Motor neuron (in vitro differentiated cells): ENCODE results near the gene UGT1A4. TPM values are rescaled to one million over a fixed set of nuclear protein-coding genes. Genes with fewer than 3 reads are reported as not detected.
"Not testable (repeated sequence)": the region's sequence is repeated elsewhere in the genome, so short reads cannot be mapped to it uniquely, and the experiment has no call there.

ENCODE experiments used
- ATAC-seq, 8 experiments: fragments of 200-7000 bp; cut with Tn5 transposase; replicated peaks in 6 of 8; 2 replicates each; pipeline ENCODE4 v1.8.0; 2021; ENCODE audit warnings: mild to moderate bottlenecking in 8 of 8, moderate library complexity in 8 of 8
- H3K27ac ChIP-seq, 2 donors: fragments of 250-450 bp; sonication (Bioruptor Pico); 2 replicates each; pipeline ENCODE4 v1.9.0; 2021; ENCODE audit warnings: antibody characterized with exemption in 2 of 2, mild to moderate bottlenecking in 2 of 2, moderate library complexity in 1 of 2
- H3K4me1 ChIP-seq, 2 donors: fragments of 250-450 bp; sonication (Bioruptor Pico); replicated peaks in 1 of 2; 2 replicates each; pipeline ENCODE4 v1.6.1; 2021; ENCODE audit warnings: antibody characterized with exemption in 2 of 2, mild to moderate bottlenecking in 2 of 2, moderate library complexity in 1 of 2
- H3K4me3 ChIP-seq, 5 donors: fragments of 250-450 bp; sonication (Bioruptor Pico); 2 replicates each; pipeline ENCODE4 v1.9.0; 2021; ENCODE audit warnings: antibody characterized with exemption in 5 of 5, mild to moderate bottlenecking in 5 of 5, moderate library complexity in 4 of 5
- WGBS, 10 experiments: fragments of 450-650 bp; shearing (Covaris generic); methylation state at CpG; one replicate each; pipeline ENCODE4 v1.0.0; 2022; 5-methylcytosine and 5-hydroxymethylcytosine counted together
- in situ Hi-C, 9 experiments: fragments of 400-800 bp; cut with MboI; loops; one replicate each; pipeline ENCODE4 v1.15.0; 2021; ENCODE audit warnings: low sequenced_read_pairs in 9 of 9, low pct_unique_long_range_greater_than_20kb in 2 of 9; ENCODE audit not compliant: unreplicated experiment in 9 of 9
- total RNA-seq, 8 experiments: library from RNA; unstranded; fragments of 300-600 nt; gene quantifications; 2 replicates each; pipeline versions ENCODE4 v1.2.3 to v1.2.4, GENCODE V29; 2022

The UGT1A4 gene
- total RNA-seq, 8 experiments from 2014 or later, result 0.08 to 2.3 (median 0.24) TPM; not detected in 4

DNA sequence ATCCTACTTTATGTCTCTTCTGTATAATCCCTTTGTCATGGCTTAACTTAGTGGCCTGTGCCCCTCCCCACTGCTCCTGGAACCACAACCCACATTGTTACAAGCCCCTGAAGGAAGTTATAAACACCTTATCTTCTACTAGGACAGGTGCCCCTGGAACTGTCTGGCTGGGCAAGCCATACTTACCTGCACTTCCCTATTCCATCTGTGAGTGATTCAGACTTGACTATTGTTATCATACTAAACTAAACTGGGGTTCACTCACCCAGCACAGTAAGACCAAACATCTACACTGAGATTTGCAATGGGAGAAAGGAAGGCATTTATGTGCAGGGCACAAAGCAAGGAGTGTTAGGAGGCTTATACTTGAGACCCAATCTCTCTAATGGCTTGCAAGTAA lies 29.5 kb upstream of the UGT1A4 start:
- no peak overlapping the region for H3K4me3 ChIP-seq
- peaks cover 4% of the 10 kb centered on the region in 2 donors for H3K4me1 ChIP-seq
- ATAC-seq, result no peak
- in situ Hi-C loops, result no loop called here
- H3K27ac ChIP-seq, result no peak overlapping the region

DNA sequence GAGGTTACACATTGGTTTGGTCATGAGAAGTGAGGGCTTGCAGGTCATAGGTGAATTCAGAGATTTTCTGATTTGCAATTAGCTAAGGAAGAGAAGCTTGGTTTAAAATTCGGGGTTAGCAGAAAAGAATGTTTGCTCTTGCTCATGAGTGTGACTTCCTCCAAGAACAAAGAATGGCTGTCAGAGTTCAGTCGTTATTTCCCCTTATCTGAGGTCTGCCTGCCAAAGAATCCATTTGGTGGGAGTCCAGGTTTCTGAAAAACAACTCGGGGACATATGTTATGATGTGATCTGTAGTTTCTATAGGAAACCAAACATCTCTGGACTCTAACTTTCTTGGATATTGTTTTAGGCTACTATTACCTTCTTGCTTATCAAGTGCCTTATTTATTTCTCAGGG lies 29.0 kb upstream of the UGT1A4 start:
- peaks cover 4% of the 10 kb centered on the region in 2 donors for H3K4me1 ChIP-seq
- 14 to 71% (median 56%) methylated on average over 1 to 3 of the region's 3 CpGs; no CpG with 5 or more reads in 2 of the 10 experiments for WGBS, 10 experiments
- no peak overlapping the region for H3K27ac ChIP-seq
- ATAC-seq, result no peak
- no peak overlapping the region for H3K4me3 ChIP-seq
- in situ Hi-C loops, result no loop called here

GRCh38 chr2:233690444-233690843 lies 28.1 kb upstream of the UGT1A4 start:
- peaks cover 4% of the 10 kb centered on the region in 2 donors for H3K4me1 ChIP-seq
- no peak for ATAC-seq
- no peak overlapping the region for H3K4me3 ChIP-seq
- WGBS, 10 experiments, result 14 to 100% (median 92%) methylated on average over 2 to 3 of the region's 4 CpGs; no CpG with 5 or more reads in 7 of the 10 experiments
- H3K27ac ChIP-seq, result no peak overlapping the region
- in situ Hi-C loops, result no loop called here

DNA sequence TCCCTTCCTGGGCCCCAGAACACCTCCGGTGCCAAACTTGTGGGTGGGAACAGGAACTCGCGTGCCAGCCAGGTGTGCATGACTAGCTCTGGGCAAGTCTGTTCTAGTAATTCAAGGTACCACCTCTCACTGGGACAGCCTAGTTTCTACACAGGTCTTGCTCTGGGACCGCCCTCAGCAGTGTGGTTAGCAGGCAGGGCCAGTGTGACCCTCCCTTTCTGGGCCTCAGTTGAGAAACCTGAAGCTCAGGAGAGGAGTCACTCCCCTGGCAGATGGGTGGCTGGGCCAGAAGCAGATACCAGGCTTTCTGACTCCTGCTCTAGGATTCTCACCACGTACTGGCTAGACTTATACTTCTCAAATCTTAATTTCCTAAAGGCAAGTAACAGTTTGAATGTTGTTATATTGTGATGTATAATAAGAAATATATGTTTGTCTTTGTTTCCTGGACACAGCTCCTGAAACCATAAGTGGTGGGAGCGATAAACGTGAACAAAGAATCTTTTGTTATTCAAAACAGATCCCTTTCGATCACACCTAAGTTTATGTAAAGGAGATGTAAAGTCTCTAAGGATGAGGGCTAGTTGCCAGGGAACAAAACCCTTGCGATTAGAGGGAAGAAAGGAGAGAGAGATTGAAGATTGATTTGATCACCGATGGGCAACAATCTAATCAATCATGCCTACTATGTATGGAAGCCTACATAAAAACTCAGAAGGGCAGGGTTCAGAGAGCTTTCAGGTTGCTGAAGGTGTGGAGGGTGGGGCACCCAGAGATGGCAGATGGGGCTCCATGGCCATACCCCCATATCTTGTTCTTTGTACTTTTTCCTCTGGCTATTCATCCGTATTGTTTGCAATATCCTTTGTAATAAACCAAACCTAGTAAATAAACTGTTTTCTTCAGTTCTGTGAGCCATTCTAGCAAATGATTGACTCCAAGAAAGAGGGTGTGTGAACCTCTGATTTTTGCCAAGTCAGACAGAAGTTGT lies 26.8 kb upstream of the UGT1A4 start:
- peak in 2 of 8 experiments; percentile 20 to 46 for ATAC-seq
- Histone ChIP-seq H3K27ac (no peak overlapping the region), H3K4me3 (no peak overlapping the region), H3K4me1 (peaks cover 4% of the 10 kb centered on the region in 2 donors)
- WGBS, 10 experiments, result 32 to 83% (median 67%) methylated on average over 2 to 7 of the region's 11 CpGs
- in situ Hi-C loops, result no loop called here

DNA sequence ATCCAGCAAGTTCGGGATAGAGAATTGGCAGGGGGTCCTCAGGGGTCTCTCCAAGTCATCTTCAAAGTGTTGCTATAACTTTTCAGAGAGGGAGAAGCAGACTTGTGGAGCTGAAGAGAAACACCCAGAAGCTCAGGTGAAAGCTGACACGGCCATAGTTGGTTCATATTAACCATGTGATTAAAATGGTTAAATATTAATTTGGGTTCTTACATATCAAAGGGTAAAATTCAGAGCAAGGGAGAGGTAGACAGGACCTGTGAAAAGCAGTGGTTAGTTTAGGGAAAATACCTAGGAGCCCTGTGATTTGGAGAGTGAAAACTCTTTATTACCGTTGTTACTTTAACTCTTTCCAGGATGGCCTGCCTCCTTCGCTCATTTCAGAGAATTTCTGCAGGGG lies 25.9 kb upstream of the UGT1A4 start, which contains the start of gene UGT1A6:
UGT1A6 (plus strand) TSS at position 243 of the 400 bp plus-strand sequence; CDS start at position 358, 115 bp downstream.
- Histone ChIP-seq H3K4me3 (no peak within 1 kb of the TSS), H3K27ac (no peak within 1 kb of the TSS), H3K4me1 (peaks cover 4% of the 10 kb centered on the region in 2 donors)
- no peak for ATAC-seq
- WGBS, 10 experiments, result 19 to 100% (median 95%) methylated on average over 1 to 4 of the region's 4 CpGs; no CpG with 5 or more reads in 1 of the 10 experiments
- in situ Hi-C loops, result no loop called here

DNA sequence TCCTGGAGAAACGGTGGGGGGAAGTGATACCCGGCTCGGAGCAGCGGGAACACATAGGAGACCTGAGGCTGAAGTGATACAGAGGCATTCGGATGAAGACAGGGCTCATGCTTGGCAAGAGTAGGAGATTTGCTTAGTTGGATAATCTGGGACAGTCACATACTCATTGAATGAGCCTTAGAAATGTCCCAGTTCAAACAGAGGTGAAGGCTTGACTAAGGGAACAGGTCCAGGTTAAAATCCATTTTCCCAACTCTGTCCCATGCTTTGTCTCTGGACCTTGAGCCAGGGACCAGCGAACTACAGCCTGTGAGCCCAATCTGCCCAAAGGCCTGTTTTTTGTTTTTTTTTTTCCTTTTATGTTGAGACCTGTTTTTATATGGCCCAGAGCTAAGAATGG lies 24.6 kb upstream of the UGT1A4 start:
- 34 to 98% (median 87%) methylated on average over 1 to 6 of the region's 6 CpGs; no CpG with 5 or more reads in 3 of the 10 experiments for WGBS, 10 experiments
- H3K27ac ChIP-seq, result no peak overlapping the region
- in situ Hi-C loops, result no loop called here
- no peak for ATAC-seq
- peaks cover 4% of the 10 kb centered on the region in 2 donors for H3K4me1 ChIP-seq
- no peak overlapping the region for H3K4me3 ChIP-seq

- H3K4me1 ChIP-seq, result peaks cover 0 to 4% of the 10 kb centered on the region in 2 donors
- 30 to 100% (median 93%) methylated on average over 1 to 3 of the region's 4 CpGs; no CpG with 5 or more reads in 3 of the 10 experiments for WGBS, 10 experiments
- ATAC-seq, result no peak
- in situ Hi-C loops, result no loop called here
- H3K4me3 ChIP-seq, result no peak overlapping the region
- H3K27ac ChIP-seq, result no peak overlapping the region
These were observed 19.8 kb upstream of the UGT1A4 start for GRCh38 chr2:233698740-233699139.

DNA sequence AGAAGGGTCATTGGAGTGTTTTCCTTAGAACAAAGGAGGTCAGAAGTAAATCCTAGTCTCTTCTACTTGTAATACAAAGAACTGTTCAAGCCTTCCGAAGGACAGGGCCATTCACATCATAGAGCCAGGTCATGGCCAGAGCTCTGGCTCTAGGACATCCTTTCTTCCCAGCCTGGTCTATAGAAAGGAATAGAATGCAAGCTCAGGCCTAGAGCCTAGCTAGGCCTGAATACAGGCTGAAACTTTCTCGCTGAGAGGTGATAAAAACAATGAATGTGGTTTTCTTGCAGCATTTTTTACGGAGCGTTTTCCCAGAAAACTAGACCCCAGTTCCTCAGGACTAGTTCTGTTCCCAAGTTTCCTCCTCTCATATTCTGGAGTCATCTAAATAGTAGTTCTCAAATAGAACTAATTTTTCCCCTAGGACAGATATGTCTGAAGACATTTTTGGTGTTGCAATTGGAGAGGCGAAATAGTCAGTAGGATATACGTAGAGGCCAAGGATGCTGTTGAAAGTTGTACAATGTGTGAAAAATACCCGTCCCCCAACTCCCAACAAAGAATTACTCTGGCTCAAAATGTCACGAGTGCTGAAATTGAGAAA lies 19.0 kb upstream of the UGT1A4 start:
- H3K4me3 ChIP-seq, result no peak overlapping the region
- peaks cover 0 to 4% of the 10 kb centered on the region in 2 donors for H3K4me1 ChIP-seq
- 60 to 93% (median 77%) methylated on average over 1 to 7 of the region's 8 CpGs; no CpG with 5 or more reads in 3 of the 10 experiments for WGBS, 10 experiments
- in situ Hi-C loops, result loop anchor here in 2 of 9 experiments (25.0 kb wide), 2 partner anchors 162 to 237 kb away; no protein-coding TSS in a partner anchor
- ATAC-seq, result no peak
- H3K27ac ChIP-seq, result no peak overlapping the region

DNA sequence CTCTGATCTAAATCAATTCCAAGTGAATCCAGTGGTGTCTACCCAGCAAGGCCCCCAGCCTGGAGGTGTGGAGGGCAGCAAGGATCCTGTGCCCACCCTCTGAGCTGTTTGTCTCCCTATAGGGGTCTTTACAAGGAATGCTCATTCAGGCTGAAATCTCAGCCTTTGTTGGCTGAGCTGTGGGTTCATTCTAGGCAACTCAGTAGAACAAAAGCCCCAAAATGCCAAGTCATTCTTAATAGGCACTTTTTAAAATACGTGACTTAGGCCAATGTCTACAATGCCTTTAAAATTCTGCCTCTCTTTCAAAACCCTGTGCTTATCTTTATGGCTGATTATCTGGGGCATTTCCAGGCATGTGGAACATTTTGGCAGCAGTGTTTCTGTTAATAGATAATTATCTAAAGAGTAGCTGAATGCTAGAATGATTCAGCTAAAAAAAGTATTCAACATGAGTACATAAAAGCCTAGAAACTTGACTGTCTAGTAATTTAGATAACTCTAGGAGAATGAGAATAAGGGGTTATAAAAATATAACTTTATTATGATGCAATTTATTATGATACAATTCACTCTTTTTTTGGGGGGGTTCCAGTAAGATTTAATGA lies 18.4 kb upstream of the UGT1A4 start:
- H3K27ac ChIP-seq, result no peak overlapping the region
- in situ Hi-C loops, result loop anchor here in 2 of 9 experiments (25.0 kb wide), 2 partner anchors 163 to 238 kb away; no protein-coding TSS in a partner anchor
- peaks cover 0 to 4% of the 10 kb centered on the region in 2 donors for H3K4me1 ChIP-seq
- WGBS, 10 experiments, result 0 to 40% (median 17%) methylated on average over 1 of the region's 1 CpG; no CpG with 5 or more reads in 5 of the 10 experiments
- peak in 5 of 8 experiments; percentile 24 to 52 (median 45) for ATAC-seq
- H3K4me3 ChIP-seq, result no peak overlapping the region

- not testable (repeated sequence) for H3K4me1 ChIP-seq, H3K4me3 ChIP-seq, ATAC-seq, H3K27ac ChIP-seq
- 90 to 100% (median 100%) methylated on average over 1 to 2 of the region's 5 CpGs; no CpG with 5 or more reads in 5 of the 10 experiments for whole genome bisulfite sequencing, 10 experiments
- in situ Hi-C loops, result loop anchor here in 2 of 9 experiments (25.0 kb wide), 2 partner anchors 164 to 239 kb away; no protein-coding TSS in a partner anchor
These were observed 17.7 kb upstream of the UGT1A4 start for GRCh38 chr2:233700842-233701241.

- Histone ChIP-seq H3K4me1 (peaks cover 0 to 4% of the 10 kb centered on the region in 2 donors), H3K27ac (no peak overlapping the region), H3K4me3 (no peak overlapping the region)
- WGBS, 10 experiments, result 56 to 97% (median 89%) methylated on average over 2 to 3 of the region's 3 CpGs
- ATAC-seq, result no peak
- in situ Hi-C loops, result loop anchor here in 2 of 9 experiments (25.0 kb wide), 2 partner anchors 165 to 240 kb away; no protein-coding TSS in a partner anchor
These were observed 16.3 kb upstream of the UGT1A4 start for GRCh38 chr2:233702238-233702637.

DNA sequence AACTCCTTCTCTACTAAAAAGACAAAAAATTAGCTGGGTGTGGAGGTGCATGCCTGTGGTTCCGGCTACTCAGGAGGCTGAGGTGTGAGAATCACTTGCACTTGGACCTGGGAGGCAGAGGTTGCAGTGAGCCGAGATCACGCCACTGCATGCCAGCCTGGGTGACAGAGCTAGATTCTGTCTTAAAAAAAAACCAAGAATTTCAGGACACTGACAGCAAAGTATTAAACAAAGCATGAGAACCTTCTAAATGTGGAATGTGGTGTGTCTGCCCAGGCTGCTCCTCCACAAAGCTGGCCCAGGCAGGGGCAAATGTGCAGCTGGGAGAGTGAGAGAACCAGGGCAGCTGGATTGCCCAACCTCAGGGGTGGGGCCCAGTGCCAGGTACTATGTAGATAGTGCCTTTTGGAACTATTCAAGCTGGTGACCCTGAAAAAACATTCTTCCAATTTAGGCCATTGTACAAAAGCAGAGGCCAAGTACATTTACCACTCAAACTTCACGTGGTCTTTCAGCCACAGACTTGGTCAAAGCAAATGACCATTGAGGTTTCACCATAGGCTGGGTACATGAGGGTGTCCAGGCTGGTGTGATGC lies 12.5 kb upstream of the UGT1A4 start:
- ATAC-seq, result no peak
- WGBS, 10 experiments, result 53 to 100% (median 91%) methylated on average over 1 to 4 of the region's 4 CpGs; no CpG with 5 or more reads in 3 of the 10 experiments
- in situ Hi-C loops, result loop anchor here in 2 of 9 experiments (25.0 kb wide), 2 partner anchors 169 to 244 kb away; no protein-coding TSS in a partner anchor
- Histone ChIP-seq H3K27ac (no peak overlapping the region), H3K4me3 (no peak overlapping the region), H3K4me1 (no peaks in the 10 kb centered on the region)
